H1 (cell line): ENCODE results near the gene COIL. TPM values are rescaled to one million over a fixed set of nuclear protein-coding genes. Genes with fewer than 3 reads are reported as not detected.

Experiments used
- CTCF ChIA-PET: fragments of 300-600 bp; sonication (Branson Sonifier 250); formaldehyde crosslinking; loops from one replicate; lab custom pipeline; 2021; ENCODE audit not compliant: partially characterized antibody; lab: Charles Lee
- POLR2A ChIA-PET: fragments of 300-600 bp; sonication (Branson Sonifier 250); formaldehyde crosslinking; loops from one replicate; lab custom pipeline; 2021; ENCODE audit warnings: inconsistent platforms; ENCODE audit not compliant: partially characterized antibody; lab: Charles Lee
- DNase-seq, 2 experiments: peaks; one replicate each; pipeline versions ENCODE4 v3.0.0 to v3.0.0-alpha.2; 2010 to 2022; ENCODE audit warnings: low spot score in 2 of 2, low read depth in 1 of 2, mixed read lengths in 1 of 2
- FAIRE-seq: peaks from 2 replicates; lab custom pipeline; 2011; peaks lifted over from hg19 to GRCh38; lab: Jason Lieb, UNC
- H2AFZ ChIP-seq: 2 replicates; pipeline ENCODE4 v1.8.1; 2012; ENCODE audit warnings: low read length, inconsistent platforms
- H2AK5ac ChIP-seq: 2 replicates; pipeline ENCODE4 v1.6.1; 2013; ENCODE audit warnings: low read depth, low read length
- H2BK120ac ChIP-seq: replicated peaks from 2 replicates; pipeline ENCODE3; 2013; ENCODE audit warnings: low read depth, low read length, inconsistent platforms
- H2BK12ac ChIP-seq: 2 replicates; pipeline ENCODE4 v1.6.1; 2013; ENCODE audit warnings: low read depth, low read length
- H2BK15ac ChIP-seq: 2 replicates; pipeline ENCODE4 v1.6.1; 2013; ENCODE audit warnings: low read length
- H2BK20ac ChIP-seq: 2 replicates; pipeline ENCODE4 v1.6.1; 2013; ENCODE audit warnings: low read length
- H2BK5ac ChIP-seq: 2 replicates; pipeline ENCODE4 v1.6.1; 2013; ENCODE audit warnings: low read depth, low read length
- H3K14ac ChIP-seq: 2 replicates; pipeline ENCODE4 v1.6.1; 2013; ENCODE audit warnings: inconsistent platforms; ENCODE audit not compliant: insufficient read length
- H3K18ac ChIP-seq: 2 replicates; pipeline ENCODE4 v1.6.1; 2013; ENCODE audit warnings: low read length; ENCODE audit errors: extremely low read depth
- H3K23ac ChIP-seq: 2 replicates; pipeline ENCODE4 v1.6.1; 2013; ENCODE audit warnings: inconsistent platforms; ENCODE audit not compliant: insufficient read length
- H3K23me2 ChIP-seq: 2 replicates; pipeline ENCODE4 v1.6.1; 2013; ENCODE audit warnings: low read depth, low read length
- H3K27ac ChIP-seq: 2 replicates; pipeline ENCODE4 v1.6.1; 2011; ENCODE audit warnings: low read depth, low read length, inconsistent platforms
- H3K27me3 ChIP-seq, 4 experiments: replicated peaks in 1 of 4; 1 replicate in 1 of 4; 2 replicates in 3 of 4; pipeline versions ENCODE4 v1.6.1 to v1.8.1; 2011 to 2013; ENCODE audit warnings: low read length in 3 of 4, mild to moderate bottlenecking in 3 of 4, inconsistent platforms in 2 of 4, mixed read lengths in 2 of 4, moderate library complexity in 1 of 4; ENCODE audit not compliant: control insufficient read depth in 3 of 4, insufficient read depth in 3 of 4; ENCODE audit errors: extremely low read depth in 1 of 4
- H3K36me3 ChIP-seq, 4 experiments: 2 replicates each; pipeline versions ENCODE4 v1.6.1 to v1.8.1; 2011 to 2013; ENCODE audit warnings: mild to moderate bottlenecking in 4 of 4, low read length in 3 of 4, moderate library complexity in 2 of 4, control low read depth in 1 of 4, inconsistent platforms in 1 of 4; ENCODE audit not compliant: insufficient read depth in 4 of 4, control insufficient read depth in 2 of 4
- H3K4ac ChIP-seq: replicated peaks from 2 replicates; pipeline ENCODE3; 2013; ENCODE audit warnings: low read length, low read depth, mixed read lengths, inconsistent platforms; ENCODE audit not compliant: insufficient read length
- H3K4me1 ChIP-seq, 4 experiments: replicated peaks in 1 of 4; 1 replicate in 1 of 4; 2 replicates in 3 of 4; pipeline versions ENCODE4 v1.6.1 to v1.8.1; 2011 to 2013; ENCODE audit warnings: low read length in 3 of 4, inconsistent platforms in 2 of 4, mixed read lengths in 1 of 4; ENCODE audit not compliant: insufficient read depth in 4 of 4, control insufficient read depth in 3 of 4
- H3K4me2 ChIP-seq, 2 experiments: 2 replicates each; pipeline versions ENCODE4 v1.6.1 to v1.8.1; 2011 to 2013; ENCODE audit warnings: low read depth in 2 of 2, low read length in 2 of 2, control low read depth in 1 of 2, inconsistent platforms in 1 of 2, mild to moderate bottlenecking in 1 of 2; ENCODE audit not compliant: insufficient read depth in 1 of 2
- H3K4me3 ChIP-seq, 4 experiments: fragments of 200-600, 300-600 bp in 1 of 4; sonication (generic), shearing (Covaris generic), sonication (Bioruptor Twin) in 1 of 4; 2 replicates each; pipeline versions ENCODE4 v1.5.1 to v1.8.1; 2011 to 2016; ENCODE audit warnings: low read length in 4 of 4, low read depth in 3 of 4, control low read depth in 2 of 4, inconsistent platforms in 2 of 4, mild to moderate bottlenecking in 2 of 4, mixed read lengths in 1 of 4, moderate library complexity in 1 of 4; ENCODE audit not compliant: insufficient read depth in 2 of 4; ENCODE audit errors: extremely low read depth in 1 of 4
- H3K56ac ChIP-seq: replicated peaks from 2 replicates; pipeline ENCODE3; 2013; ENCODE audit warnings: low read depth, mild to moderate bottlenecking, mixed read lengths, low read length, inconsistent platforms; ENCODE audit not compliant: insufficient read length
- H3K79me1 ChIP-seq: 2 replicates; pipeline ENCODE4 v1.6.1; 2013; ENCODE audit warnings: low read depth, low read length, control low read depth
- H3K79me2 ChIP-seq, 2 experiments: 2 replicates each; pipeline versions ENCODE4 v1.6.1 to v1.8.1; 2012 to 2013; ENCODE audit warnings: low read length in 2 of 2, mild to moderate bottlenecking in 2 of 2, inconsistent platforms in 1 of 2; ENCODE audit not compliant: insufficient read depth in 2 of 2, control insufficient read depth in 1 of 2
- H3K9ac ChIP-seq, 4 experiments: replicated peaks in 1 of 4; 1 replicate in 1 of 4; 2 replicates in 3 of 4; pipeline versions ENCODE4 v1.6.1 to v1.8.1; 2011 to 2013; ENCODE audit warnings: low read depth in 3 of 4, low read length in 3 of 4, control low read depth in 2 of 4, mild to moderate bottlenecking in 2 of 4, moderate library complexity in 2 of 4, inconsistent platforms in 1 of 4; ENCODE audit errors: extremely low read depth in 1 of 4
- H3K9me3 ChIP-seq, 2 experiments: 2 replicates each; pipeline versions ENCODE4 v1.6.1 to v1.8.1; 2012 to 2013; ENCODE audit warnings: mild to moderate bottlenecking in 2 of 2, moderate library complexity in 2 of 2, control low read depth in 1 of 2, inconsistent platforms in 1 of 2, low read depth in 1 of 2, low read length in 1 of 2, mixed read lengths in 1 of 2; ENCODE audit not compliant: insufficient read depth in 2 of 2
- H4K20me1 ChIP-seq, 2 experiments: replicated peaks in 1 of 2; 2 replicates each; pipeline versions ENCODE3 to v1.8.1; 2011 to 2013; ENCODE audit warnings: inconsistent platforms in 2 of 2, low read length in 2 of 2, mild to moderate bottlenecking in 1 of 2; ENCODE audit not compliant: insufficient read depth in 2 of 2, control insufficient read depth in 1 of 2
- H4K5ac ChIP-seq: 2 replicates; pipeline ENCODE4 v1.6.1; 2013; ENCODE audit warnings: low read length, low read depth, mixed read lengths, inconsistent platforms; ENCODE audit not compliant: insufficient read length
- H4K8ac ChIP-seq: 2 replicates; pipeline ENCODE4 v1.8.0; 2013; ENCODE audit warnings: mild to moderate bottlenecking, moderate library complexity, low read length, inconsistent platforms; ENCODE audit not compliant: insufficient read depth; ENCODE audit errors: extremely low read depth
- H4K91ac ChIP-seq: replicated peaks from 2 replicates; pipeline ENCODE3; 2013; ENCODE audit warnings: low read length, mixed read lengths, inconsistent platforms; ENCODE audit not compliant: insufficient read length
- CREB1 ChIP-seq: IDR thresholded peaks from 2 replicates; pipeline ENCODE4 v1.6.1; 2012; ENCODE audit warnings: inconsistent platforms
- CTBP2 ChIP-seq: IDR thresholded peaks from 2 replicates; pipeline ENCODE4 v1.7.0; 2011; ENCODE audit warnings: borderline replicate concordance, mild to moderate bottlenecking, moderate library complexity, mixed read lengths, low read length; ENCODE audit not compliant: insufficient read depth, insufficient read length
- E2F6 ChIP-seq: IDR thresholded peaks from 2 replicates; pipeline ENCODE4 v1.6.1; 2012; ENCODE audit warnings: inconsistent platforms
- FOSL1 ChIP-seq: IDR thresholded peaks from 2 replicates; pipeline ENCODE4 v1.6.1; 2011; ENCODE audit warnings: mild to moderate bottlenecking, low read depth, low read length, moderate library complexity; ENCODE audit not compliant: insufficient read depth
- GTF2F1 ChIP-seq: IDR thresholded peaks from 2 replicates; pipeline ENCODE4 v1.6.1; 2012; ENCODE audit warnings: low read depth, low read length, improper control_type of control experiment, borderline replicate concordance
- JUN ChIP-seq: IDR thresholded peaks from 2 replicates; pipeline ENCODE4 v1.6.1; 2011; ENCODE audit warnings: low read depth, mild to moderate bottlenecking, improper control_type of control experiment, low read length
- MAX ChIP-seq: IDR thresholded peaks from 2 replicates; pipeline ENCODE4 v1.6.1; 2012; ENCODE audit warnings: inconsistent platforms
- RFX5 ChIP-seq: IDR thresholded peaks from 2 replicates; pipeline ENCODE4 v1.6.1; 2011; ENCODE audit warnings: low read depth, low read length, improper control_type of control experiment, borderline replicate concordance
- SP1 ChIP-seq: IDR thresholded peaks from 2 replicates; pipeline ENCODE4 v1.6.1; 2011; ENCODE audit warnings: low read depth, low read length
- SUZ12 ChIP-seq: fragments of 200-600 bp; sonication (generic); IDR thresholded peaks from 2 replicates; pipeline ENCODE4 v1.6.1; 2012; ENCODE audit warnings: mild to moderate bottlenecking, inconsistent platforms, low read length, moderate library complexity, mixed read lengths
- YY1 ChIP-seq: IDR thresholded peaks from 2 replicates; pipeline ENCODE4 v1.6.1; 2011; ENCODE audit warnings: low read depth, mild to moderate bottlenecking, low read length
- WGBS, 2 experiments: shearing (Covaris generic) in 1 of 2; methylation state at CpG; one replicate each; pipeline versions ENCODE4 v1.1.6 to v1.1.7; 2013 to 2015; ENCODE audit warnings: low lambda C conversion rate in 2 of 2, mixed read lengths in 2 of 2, inconsistent platforms in 1 of 2, low coverage in 1 of 2, missing lambda C conversion rate in 1 of 2; ENCODE audit not compliant: insufficient replicate concordance in 2 of 2, insufficient coverage in 1 of 2, insufficient read length in 1 of 2; ENCODE audit errors: extremely low coverage in 1 of 2, missing lambda C conversion rate in 1 of 2; 5-methylcytosine and 5-hydroxymethylcytosine counted together
- polyA plus RNA-seq, 7 experiments: library from polyadenylated mRNA; depleted of rRNA in 3 of 7; stranded (reverse) in 5 of 7; unstranded in 2 of 7; fragments of >200 nt in 5 of 7; fragments of 200-250 nt in 2 of 7; gene quantifications; 1 replicate in 5 of 7; 2 replicates in 1 of 7; 4 replicates in 1 of 7; pipeline versions ENCODE4 v1.2.1 to v1.2.3, GENCODE V29; 2011 to 2013; ENCODE audit warnings: missing spikeins in 2 of 7, mixed read lengths in 2 of 7
- total RNA-seq: library from RNA; stranded (reverse); fragmentation: NEBNext Ultra II Directional; extraction: Animal tissue kit (Norgen Biotek cat#: 25700); gene quantifications from 2 replicates; pipeline ENCODE4 v1.2.1, GENCODE V29; 2021

The COIL gene
- total and polyA plus RNA-seq, 2 of the 8 experiments (the other 6 are each of a cell fraction or from before 2014, with no cell fraction given) = 5.2 to 23.6 TPM

GRCh38 chr17:56890906-56891674, 69.8 kb downstream of the COIL start:
- Histone ChIP-seq H4K5ac (no peak overlapping the region), H3K4me2 (no peak overlapping the region), H2AK5ac (no peak overlapping the region), H4K20me1 (peaks cover 0 to 2% of the 10 kb centered on the region in 2 experiments), H3K23ac (no peak overlapping the region), H3K4ac (no peak overlapping the region), H2BK20ac (no peak overlapping the region), H3K79me2 (no peaks in the 10 kb centered on the region), H4K91ac (no peak overlapping the region), H3K4me1 (peaks cover 0 to 4% (median 1%) of the 10 kb centered on the region in 4 experiments; a peak in 3 of 7 replicates), H3K23me2 (peaks cover 6% of the 10 kb centered on the region; the same call in 1 of the 2 replicates), H2BK5ac (no peak overlapping the region), H3K9me3 (peaks cover 13 to 16% of the 10 kb centered on the region in 2 experiments), H2BK12ac (no peak overlapping the region), H3K14ac (no peak overlapping the region), H3K27ac (no peak overlapping the region), H3K9ac (no peak overlapping the region), H4K8ac (no peak overlapping the region), H3K27me3 (no peaks in the 10 kb centered on the region; a peak in 1 of 7 replicates), H3K56ac (no peak overlapping the region), H2AFZ (no peak overlapping the region), H3K18ac (no peak overlapping the region), H3K4me3 (no peak overlapping the region), H3K36me3 (peaks cover 3 to 31% (median 16%) of the 10 kb centered on the region in 4 experiments; a peak in 5 of 8 replicates), H2BK15ac (no peak overlapping the region), H3K79me1 (no peaks in the 10 kb centered on the region; the same call in 1 of the 2 replicates), H2BK120ac (no peak overlapping the region)
- CTCF ChIA-PET = interaction anchor here (0.6 to 5.9 kb wide), 25 partner anchors 8 to 583 kb away, joined by 3 to 55 read pairs (median 4); partner anchors contain the start of genes DGKE and TRIM25
- WGBS, 2 experiments = 90% methylated on average over 6 of the region's 7 CpGs; no CpG with 5 or more reads in 1 of the 2 experiments
- POLR2A ChIA-PET = interaction anchor here (1.0 to 1.6 kb wide), 3 partner anchors 11 to 21 kb away, joined by 3 to 6 read pairs (median 5); no protein-coding TSS in a partner anchor
- DNase-seq (no peak), FAIRE-seq (no peak)
- no peak for TF ChIP-seq RFX5
- no peak for TF ChIP-seq MAX
- no peak for TF ChIP-seq SP1
- TF ChIP-seq CREB1 = no peak
- TF ChIP-seq JUN = no peak
- TF ChIP-seq GTF2F1 = no peak
- no peak for TF ChIP-seq E2F6
- no peak for TF ChIP-seq SUZ12
- no peak for TF ChIP-seq CTBP2
- no peak for TF ChIP-seq YY1
- no peak for TF ChIP-seq FOSL1
